GM19240 (cell line): ENCODE measurements around the gene NFIB.

ENCODE experiments used
- DNase-seq: peaks from one replicate; pipeline ENCODE4 v3.0.0; 2011; ENCODE audit warnings: low spot score; ENCODE audit not compliant: insufficient read length

Gene NFIB

DNA sequence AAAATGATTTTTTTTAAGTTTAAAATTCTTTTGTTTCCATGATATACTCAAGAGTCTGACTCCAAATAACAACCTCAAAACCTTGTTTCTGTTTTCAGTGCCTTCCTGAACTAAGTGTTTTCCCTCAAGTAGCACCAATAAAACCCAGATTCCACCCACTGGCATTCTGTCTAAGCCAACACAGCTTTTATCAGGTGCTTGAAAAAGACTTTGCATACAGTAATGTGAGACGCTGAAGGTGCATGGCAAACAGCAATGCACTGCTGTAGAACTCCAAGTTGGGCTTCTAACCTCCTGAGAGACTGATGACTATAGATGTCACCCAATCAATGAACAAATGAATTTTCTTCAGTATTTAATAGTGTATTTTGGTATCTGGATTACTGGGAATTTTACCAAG is 95.7 kb downstream of the NFIB start:
- no peak for DNase-seq

- DNase-seq = no peak
Measured at GRCh38 chr9:14216612-14217194, 97.2 kb downstream of the NFIB start.

- no peak for DNase-seq
Measured at GRCh38 chr9:14215614-14216013, 98.3 kb downstream of the NFIB start.

- no peak for DNase-seq
Measured at GRCh38 chr9:14214693-14215092, 99.2 kb downstream of the NFIB start.

DNA sequence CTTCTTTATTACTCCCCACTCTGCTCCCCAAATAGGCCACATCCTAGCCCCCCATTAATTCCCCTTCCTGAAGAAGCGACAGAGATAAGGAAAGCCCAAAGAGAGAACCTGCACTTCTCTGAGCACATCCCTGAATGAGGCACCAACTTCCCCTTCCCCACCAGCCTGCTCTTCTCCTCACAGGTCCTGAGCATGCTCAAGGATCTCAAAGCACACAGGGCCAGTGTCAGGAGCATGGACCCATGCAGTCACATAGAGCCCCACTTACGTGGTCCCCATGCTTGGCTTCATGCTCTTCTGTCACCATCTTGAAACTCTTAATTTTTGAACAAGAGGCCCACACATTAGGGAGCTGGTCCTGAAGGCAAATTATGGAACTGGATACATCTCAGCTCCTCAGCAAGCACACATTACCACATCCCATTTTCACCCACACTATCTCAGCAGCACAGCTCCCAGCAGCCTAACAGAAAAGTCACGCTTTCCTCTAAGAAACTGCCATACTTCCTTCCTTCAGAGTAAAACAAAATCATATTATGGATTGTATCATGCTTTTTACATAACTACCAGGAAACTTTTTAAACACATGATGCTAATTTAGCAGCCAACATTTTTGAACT is 99.8 kb downstream of the NFIB start:
- no peak for DNase-seq

DNA sequence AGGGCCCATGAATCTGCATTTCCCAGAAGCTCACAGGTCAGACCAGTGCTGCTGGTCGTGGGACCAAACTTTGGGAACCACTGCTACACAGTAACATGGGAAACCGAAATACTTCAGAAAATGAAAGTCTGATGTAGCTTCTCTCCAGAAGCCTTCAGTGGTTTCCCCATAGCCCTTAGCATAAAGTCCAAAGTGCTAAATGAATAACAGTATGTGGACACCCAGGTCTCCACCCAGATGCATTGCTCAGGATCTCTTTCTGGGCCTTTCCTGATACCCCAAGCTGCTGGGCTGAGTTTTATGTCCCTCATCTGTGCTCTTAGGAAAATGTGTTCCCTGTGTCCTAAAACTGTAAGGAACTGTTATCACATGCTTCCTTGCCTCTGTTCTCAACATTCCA is 100.4 kb downstream of the NFIB start:
- DNase-seq = no peak

DNA sequence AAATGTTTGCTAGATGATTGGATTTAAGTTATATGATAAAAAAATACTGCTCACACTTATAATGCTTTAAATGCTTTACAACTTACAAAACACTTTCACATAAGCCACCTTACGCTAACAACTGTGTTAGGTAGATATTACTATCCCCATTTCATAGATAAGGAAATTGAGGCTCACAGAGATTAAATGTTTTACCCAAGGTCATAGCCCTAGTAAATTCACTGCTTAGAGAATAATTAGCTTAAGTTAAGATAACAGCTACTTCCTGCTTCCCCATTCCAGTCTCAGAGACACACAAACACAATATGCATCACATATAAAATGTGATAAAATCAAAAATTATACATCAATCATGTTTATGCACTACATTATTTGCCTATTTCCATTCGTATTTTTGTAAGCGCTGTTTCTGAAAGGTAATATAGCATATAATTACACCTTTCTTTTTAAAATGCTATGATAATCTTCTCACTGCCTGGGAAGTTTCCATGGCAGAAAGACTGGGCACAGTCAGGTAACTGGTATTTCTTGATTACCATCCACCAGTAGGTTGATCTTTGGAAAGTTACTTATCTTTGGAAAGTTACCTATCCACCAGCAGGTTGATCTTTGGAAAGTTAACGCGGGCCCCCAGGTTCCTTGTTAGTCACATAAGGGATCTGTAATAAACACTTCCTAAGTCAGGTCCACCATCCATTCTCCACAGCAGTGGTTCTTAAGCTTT is 101.1 kb downstream of the NFIB start:
- DNase-seq = no peak

- DNase-seq = no peak
Measured at GRCh38 chr9:14212077-14212476, 101.9 kb downstream of the NFIB start.

DNA sequence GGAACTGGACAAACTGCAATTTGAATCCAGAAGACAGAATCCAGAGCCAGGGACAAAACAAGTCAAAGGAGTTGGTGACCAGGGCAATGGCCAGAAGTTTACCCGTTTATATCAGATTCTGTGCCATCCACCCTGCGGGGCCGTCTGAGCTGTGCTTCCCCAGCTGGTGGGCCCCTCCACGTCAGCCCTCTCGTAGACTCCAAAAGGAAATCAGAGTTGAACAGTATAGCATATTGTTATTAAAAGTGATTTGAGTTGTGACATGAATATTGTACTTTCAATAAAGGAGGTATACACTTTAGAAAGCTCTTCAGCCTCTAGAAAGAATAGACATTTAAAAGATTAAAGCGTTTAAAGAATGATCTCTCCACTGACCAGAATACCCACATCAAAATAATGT is 102.4 kb downstream of the NFIB start:
- DNase-seq = no peak

DNA sequence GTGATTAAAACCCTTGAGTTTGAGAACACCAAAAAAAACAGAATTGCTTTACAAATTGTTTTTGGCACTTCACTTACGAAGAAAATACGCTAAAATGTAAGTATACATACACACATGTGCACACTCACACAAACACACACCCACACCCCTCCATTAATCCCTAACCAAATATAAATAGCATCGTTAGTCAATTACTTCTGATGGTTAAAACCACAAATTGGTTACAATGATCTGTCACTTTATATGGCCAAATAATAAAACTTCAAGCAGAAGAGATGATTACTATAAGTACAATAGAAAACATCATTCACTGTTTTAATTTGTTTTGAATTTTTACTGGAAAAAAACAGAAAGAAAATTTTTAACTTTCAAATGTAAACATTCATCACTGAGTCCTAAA is 103.5 kb downstream of the NFIB start:
- no peak for DNase-seq

DNA sequence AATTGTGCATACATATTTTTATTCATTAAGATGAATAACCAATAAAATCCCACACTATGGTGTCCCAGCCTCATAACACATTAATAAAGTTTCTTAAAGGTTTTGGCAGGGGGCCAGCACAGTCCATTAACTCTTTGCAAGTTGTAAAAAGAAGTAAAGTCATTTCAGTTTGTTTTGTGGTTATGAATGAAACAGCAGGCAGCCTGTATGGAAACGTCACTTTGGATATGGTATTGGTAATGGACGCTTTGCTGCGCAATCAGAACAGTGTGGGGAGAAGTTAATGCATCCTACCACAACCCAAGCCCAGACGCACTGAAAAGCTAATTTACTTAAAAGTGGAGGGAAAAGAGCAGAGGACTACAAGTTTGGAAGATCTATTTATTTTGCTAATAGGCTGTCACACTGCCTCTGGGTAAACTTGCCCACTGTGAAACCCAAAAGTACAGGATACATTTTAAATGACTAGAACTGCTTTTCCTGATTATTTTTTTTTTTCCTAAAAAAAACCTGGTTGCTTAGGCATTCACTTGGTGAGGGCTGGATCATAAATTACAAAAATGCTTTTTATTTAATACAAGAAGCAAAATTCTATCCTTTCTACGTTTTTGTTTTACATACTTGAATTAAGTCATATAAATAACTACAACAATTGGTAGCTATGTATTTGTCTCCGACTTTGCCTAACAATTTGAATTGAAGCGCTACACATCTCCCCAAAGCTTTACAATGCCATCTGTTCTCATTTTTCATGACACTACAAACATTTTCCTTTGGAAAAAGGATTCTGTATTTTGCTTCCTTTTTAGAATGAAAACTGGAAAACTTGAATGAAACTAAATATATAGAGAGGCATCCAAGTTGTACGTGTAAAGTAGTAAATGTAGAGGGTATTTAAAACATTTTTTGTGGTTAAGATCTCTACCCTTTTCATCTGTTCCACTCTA is 104.3 kb downstream of the NFIB start:
- DNase-seq = no peak

DNA sequence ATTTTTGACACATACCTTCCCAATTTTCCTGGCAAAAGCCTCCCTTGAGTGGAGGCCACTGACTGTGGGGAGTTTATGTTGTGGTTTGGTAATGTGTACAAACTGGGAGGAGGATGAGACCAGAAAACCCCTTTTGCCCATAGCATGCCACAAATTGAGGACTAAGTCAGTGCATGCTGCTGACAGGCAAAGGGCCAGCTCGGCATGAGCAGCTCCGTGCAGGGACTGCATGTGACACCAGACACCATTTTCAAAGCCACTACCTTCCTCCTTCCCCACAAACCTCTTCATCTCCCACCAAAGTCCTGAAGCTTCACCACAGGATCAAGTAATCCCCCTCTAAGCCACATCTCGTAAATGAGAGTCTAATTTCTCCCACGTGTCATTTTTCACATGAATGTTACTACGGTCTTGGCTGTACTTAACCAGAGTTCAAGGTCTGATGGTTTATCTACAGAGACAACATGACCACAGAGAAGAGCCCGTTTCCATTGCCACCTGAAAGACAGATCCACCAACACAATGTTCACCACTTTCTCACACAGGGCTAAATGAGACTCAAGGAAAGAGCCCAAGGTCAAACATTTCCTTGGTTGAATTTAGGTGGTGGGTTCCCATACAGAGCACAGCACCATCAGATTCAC is 106.5 kb downstream of the NFIB start:
- no peak for DNase-seq

- DNase-seq = no peak
Measured at GRCh38 chr9:14205463-14205862, 108.5 kb downstream of the NFIB start.

DNA sequence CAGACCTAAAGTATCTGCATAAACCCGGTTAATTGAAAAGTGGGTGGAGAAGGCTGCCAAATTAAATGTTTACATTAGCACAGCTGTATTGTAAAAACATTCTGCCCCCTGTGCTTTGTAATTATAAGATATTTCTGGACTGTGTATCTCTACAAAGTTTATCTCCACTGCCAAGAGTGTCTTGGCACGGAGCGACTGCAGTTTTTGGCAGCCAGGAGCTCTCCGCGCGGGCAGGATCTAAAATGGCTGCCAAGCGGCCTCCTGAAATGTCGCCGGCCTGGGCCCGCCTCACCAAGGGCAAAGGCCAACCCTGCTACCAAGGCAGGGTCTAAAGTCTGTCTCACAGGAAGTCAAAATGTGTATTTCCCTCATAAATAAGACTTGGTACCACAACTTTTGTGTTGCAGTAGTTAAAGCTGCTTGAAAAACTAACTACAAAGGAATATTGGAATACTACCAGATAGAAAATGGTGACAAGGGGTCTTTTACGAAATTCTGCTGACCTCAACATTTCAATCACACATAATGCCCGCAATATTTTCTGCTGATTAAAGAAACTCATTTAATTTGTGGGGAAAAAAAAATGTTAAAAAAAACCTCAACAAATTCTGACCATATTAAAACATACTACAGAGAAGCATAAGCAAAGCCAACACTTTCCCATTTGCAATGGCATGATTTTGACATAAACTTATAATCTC is 110.4 kb downstream of the NFIB start:
- no peak for DNase-seq

DNA sequence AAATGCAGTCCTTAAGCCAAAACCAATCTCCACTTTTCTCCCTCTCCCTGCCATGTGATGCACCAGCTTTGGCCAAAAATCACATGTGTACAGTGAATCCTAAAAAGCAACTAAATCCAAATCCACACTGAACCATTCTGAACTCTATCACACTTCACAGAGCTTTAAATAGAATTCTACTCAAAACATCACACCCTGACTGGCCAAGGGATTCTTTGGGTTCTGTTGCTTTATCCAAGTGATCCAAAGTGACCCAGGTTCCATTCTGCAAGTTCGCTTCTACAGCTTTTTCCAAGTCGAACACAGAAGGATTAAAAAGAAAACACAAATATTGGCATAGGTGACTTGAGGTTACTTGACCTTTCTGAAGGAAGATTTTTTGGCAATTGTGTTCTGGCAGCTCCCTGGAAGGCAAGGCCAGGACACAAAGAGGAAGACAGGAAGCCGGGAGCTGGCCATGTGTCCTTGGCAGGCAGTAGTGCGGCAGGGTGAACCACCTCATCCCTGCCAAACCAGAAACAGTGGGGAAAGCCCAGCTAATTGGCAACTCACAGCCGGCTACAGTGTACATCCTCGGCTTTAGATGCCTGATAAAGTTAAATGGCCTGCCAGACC is 115.0 kb downstream of the NFIB start:
- DNase-seq = no peak

DNA sequence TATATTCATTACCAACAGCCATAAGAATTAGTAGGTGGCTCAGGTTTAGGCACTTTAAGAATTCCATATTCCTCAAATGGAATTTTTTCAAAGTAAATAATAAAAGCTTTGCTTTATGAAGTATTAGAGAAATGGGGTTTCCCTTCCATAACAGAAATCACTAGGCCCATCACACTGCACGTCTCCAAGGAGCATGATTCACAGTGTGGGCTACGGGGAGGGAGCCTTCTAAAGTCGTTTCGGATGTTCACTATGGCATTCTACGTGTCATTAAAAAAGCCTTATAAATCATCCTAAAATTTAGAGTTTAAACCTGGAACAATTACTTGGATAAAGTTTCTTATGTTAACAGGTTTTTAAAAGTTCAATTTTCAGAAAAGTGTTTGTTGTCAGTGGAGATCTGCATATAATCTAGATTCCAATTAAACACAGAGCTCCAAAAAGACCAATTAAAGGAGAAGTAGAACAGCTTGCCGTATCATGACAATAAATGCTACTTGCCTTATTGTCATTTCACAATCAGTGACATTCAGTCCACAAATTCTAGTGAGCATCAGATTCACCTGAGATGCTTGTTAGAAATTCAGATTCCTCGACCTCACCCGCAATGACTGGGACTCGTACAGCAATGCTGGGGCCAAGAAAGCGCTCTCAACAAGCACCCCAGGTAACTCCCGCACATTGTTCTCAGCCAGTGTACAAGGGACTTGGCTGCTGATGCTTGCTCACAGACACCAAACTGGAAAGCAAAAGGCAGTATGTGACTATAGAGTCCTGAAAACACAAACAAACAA is 115.7 kb downstream of the NFIB start:
- DNase-seq = no peak

- DNase-seq = no peak
Measured at GRCh38 chr9:14197325-14197858, 116.5 kb downstream of the NFIB start.

DNA sequence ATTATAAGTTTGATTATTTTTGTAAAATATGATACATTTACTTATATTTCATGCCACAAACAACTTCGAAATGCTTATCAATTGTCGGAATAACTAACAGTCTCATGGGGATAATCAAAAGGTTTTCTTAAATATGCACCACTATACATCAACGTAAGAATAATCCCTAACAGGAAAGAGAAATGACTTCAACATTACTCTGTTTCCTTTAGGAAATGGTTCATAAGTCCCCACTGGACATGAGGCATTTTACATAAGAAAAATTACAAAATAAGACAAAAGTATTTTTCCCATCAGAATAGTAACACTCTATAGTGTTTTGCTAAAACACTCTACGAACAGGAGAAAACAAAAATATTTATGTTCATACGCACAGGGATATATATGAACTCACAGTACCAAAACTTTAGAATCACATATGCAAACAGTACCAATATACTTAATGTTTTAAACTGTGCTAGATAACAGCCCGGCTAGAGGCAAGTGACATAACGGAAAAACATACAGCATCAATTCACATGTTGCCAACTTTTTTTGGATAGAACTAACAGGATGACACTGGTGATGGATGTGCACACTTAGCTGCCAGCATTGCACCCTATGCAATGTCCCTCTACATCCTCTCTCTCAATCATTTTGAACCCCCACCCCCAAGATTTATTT is 120.5 kb downstream of the NFIB start:
- DNase-seq = no peak

- no peak for DNase-seq
Measured at GRCh38 chr9:14192556-14192955, 121.4 kb downstream of the NFIB start.
